SH-SY5Y (cell line): ENCODE measurements around the gene SORCS3.

Experiments used
- GATA2 ChIP-seq: IDR thresholded peaks from 2 replicates; pipeline ENCODE4 v1.6.1; 2011; ENCODE audit warnings: mild to moderate bottlenecking, low read depth, low read length
- GATA3 ChIP-seq: IDR thresholded peaks from 2 replicates; pipeline ENCODE4 v1.6.1; 2011; ENCODE audit warnings: low read depth, mild to moderate bottlenecking, low read length, moderate library complexity

SORCS3 gene

GRCh38 chr10:104811166-104811565, 170.1 kb downstream of the SORCS3 start:
- TF ChIP-seq GATA3 = no peak
- TF ChIP-seq GATA2 = no peak

- no peak for TF ChIP-seq GATA2
- no peak for TF ChIP-seq GATA3
Observed at GRCh38 chr10:104816501-104816900, 175.4 kb downstream of the SORCS3 start.

DNA sequence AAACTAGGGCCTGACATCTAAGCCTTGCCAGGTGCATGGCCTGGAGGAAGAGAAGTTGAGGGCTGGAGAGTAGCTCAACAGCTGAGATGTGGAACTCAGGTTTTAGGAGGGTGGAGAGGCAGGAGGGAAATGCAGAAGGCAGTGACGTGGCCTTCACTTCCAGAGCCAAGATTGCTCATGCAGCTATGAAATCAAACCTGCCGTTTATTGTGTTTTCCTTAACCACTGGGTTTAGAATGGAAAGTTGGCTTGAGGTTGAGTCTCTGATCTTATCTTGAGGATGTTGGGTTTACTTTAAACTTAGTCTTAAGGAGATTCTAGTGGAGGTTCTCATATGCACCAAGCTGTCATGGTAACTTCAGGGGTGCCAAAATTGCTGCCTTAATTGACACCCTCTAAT, 178.6 kb downstream of the SORCS3 start:
- no peak for TF ChIP-seq GATA3
- TF ChIP-seq GATA2 = no peak

DNA sequence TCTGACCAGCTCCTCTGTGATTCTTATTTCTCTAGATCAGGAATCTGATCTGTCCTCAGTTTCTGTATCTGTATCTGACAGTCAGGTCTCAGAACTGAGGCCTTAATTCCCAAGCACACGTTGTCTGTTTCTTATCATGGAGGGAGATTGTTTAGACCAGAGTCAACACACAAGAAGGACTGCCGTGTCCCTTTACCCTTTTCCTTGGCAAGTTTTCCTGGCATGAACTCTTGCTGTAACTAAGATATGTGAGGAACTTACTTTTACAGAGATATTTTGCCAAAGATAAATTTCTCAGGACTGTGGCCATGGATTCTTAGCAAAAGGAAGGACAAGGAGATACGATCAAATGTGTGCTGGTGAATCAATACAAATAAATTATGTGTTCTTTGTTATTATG, 181.0 kb downstream of the SORCS3 start:
- TF ChIP-seq GATA2 (no peak), GATA3 (no peak)

- no peak for TF ChIP-seq GATA3
- TF ChIP-seq GATA2 = no peak
Observed at GRCh38 chr10:104824380-104825006, 183.4 kb downstream of the SORCS3 start.

DNA sequence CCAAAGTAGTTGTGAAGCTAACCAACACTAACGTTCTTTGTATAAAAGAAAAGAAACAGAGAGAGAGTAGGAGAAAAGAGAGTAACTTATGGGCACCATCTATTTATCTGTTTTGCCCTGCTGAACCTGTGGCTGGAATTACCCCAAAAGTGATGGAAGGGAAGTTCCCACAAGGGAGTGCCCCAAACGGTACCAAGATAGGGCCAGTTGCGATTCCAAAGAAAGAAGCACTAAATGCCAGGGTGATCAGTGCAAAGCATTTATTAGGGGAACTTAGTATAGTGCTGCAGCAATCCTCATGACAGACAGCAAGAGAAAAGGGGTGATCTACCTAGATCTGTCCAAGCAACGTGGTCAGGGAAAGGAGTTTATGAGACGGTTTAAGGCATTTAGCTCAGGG, 190.2 kb downstream of the SORCS3 start:
- no peak for TF ChIP-seq GATA2
- no peak for TF ChIP-seq GATA3

DNA sequence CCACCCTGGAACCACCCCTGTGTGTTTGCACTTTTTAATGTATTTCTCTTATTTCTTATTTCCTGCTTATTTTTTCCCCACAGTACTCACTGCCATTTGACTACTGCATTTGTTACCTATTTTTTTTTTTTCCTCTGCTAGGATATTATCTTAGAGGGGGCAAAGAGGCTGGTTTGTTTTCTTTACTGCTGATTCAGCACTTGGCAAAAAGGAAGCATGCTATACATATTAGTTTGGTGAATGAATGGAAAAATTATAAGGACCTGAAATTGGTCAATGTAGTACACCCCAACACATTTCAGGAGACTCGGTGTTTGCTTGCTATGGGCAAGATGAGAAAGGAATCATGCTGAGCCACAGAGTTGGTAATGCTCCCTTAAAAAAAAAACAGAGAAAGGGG, 193.5 kb downstream of the SORCS3 start:
- TF ChIP-seq GATA2 (no peak), GATA3 (no peak)

DNA sequence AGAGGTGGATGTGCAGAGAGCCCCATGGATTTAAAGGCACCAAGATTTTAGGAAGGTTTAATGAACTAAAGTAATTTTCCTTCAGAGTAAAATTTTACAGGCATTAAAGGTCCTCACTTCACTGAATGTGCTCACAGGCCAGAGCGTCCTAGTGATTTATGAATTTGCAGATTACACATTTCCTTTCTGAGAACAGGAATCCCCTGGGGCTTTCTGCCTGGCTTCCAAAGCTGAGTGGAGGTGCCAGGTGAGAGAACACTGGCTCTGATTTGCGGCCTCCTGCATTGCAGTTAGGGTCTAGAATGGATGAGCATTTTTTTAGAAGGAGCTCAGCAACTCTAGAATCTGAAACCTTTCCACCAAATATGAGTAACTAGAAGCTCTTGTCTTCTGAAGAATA, 194.3 kb downstream of the SORCS3 start:
- TF ChIP-seq GATA3 = no peak
- no peak for TF ChIP-seq GATA2

DNA sequence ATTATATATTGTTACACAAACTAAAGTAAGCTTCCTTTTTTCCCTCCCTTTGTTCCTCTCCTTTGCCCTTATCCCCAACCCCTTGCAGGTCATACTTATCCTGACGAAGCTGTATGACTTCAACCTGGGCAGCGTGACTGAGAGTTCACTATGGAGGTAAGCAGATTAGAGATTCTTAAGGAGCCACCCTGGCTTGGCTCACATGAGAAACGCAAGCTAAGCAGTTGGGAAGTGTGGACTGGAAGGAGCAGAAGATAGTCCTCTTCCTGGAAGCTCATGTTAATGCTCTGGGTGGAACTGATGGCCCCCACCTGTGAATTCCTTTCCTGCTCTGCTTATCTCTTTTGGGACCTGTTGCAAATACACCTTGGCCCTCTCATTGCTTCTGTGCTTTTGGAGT, 201.6 kb downstream of the SORCS3 start:
- TF ChIP-seq GATA2 (no peak), GATA3 (no peak)

DNA sequence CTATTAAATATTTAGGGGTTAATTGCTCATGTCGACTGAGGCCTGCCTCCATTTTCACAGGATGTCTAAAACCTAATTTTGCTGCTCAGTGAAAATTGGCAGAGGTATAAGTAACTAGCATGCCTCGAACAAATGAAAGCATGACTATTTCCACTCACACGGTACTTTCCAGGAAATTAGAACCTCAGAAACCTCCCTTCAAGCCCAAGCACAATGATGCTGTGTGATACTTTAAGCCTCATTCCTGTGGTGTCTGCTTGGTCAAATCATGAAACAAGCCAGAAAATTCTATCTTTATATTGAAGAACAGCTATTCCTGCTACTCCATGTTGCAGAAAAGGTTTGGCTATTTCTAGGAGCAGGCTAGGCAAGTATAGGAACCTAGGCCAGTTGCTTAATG, 203.0 kb downstream of the SORCS3 start:
- TF ChIP-seq GATA2 = no peak
- no peak for TF ChIP-seq GATA3

DNA sequence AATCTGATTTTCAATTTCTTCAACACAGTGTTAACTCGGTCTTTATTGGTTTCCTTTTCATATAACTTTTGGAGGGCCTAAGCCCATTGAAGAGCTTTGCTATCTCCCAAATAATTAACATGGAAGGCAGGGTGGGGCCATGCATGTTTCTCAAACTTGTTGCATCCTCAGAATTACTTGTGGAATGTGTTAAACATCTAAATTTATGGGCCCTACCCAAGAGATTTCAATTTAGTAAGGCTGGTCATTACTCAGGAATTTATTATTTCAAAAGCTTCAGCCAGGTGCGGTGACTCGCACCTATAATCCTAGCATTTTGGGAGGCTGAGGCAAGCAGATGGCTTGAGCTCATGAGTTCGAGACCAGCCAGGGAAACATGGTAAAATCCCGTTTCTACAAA, 208.9 kb downstream of the SORCS3 start:
- TF ChIP-seq GATA3 (no peak), GATA2 (no peak)

DNA sequence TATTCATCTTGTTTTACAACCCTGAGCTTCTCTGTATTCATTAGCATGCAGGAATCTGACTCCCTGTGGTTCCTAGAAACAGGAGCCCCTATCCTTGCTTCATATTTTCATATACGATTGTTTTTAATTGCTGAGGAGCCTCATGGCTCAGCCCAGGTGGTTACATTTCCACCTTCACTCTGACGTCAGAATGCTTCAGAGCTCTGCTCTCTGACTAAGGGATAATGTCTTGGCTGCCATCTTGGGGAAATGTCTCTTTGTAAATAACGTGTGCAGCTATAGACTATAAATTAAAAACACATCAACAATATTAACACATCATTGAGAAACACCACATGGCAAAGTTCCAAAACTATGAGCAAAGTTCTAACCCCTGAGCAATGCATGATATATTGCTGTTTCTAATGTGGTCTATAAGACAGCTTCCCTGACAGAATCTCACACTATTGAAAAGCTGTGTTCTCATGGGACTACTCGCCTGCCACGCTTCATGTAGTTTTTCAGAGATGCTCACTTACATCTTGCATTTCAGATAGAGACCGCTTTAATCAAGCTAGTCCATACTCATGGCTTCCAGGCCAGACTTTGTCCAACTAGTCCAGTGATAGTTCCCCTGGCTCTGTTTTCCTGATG, 227.0 kb downstream of the SORCS3 start:
- TF ChIP-seq GATA2 (no peak), GATA3 (no peak)

GRCh38 chr10:104872691-104873090, 231.6 kb downstream of the SORCS3 start:
- TF ChIP-seq GATA3 = no peak
- no peak for TF ChIP-seq GATA2

GRCh38 chr10:104873161-104873560, 232.1 kb downstream of the SORCS3 start:
- no peak for TF ChIP-seq GATA3
- no peak for TF ChIP-seq GATA2

DNA sequence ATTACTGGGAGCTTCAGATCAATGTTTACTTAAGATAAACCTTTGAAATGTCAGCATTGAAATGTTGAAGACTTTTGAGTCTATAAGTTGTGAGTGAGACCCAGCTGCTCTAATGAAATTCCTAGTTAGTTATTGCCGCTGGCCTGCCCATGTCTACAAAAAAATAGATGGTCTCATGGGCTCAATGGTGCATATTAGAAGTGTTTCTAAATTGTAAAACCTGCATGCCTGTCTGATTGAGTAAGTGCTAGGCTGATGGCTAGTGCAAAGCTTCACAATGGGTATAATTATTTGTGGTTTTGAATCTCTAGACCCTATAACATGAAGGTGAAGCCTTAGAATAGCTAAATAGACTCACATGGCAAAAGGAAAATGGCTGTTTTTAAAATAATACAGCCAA, 234.5 kb downstream of the SORCS3 start:
- TF ChIP-seq GATA3 (no peak), GATA2 (no peak)
